Measurements from ENCODE around the gene MYO3B. TPM values are rescaled to one million over a fixed set of nuclear protein-coding genes. Genes with fewer than 3 reads are reported as not detected.

Gene MYO3B
- total and polyA plus RNA-seq, 2 of the 8 experiments (the other 6 are each of a cell fraction or from before 2014, with no cell fraction given) = 0.17 to 0.19 TPM

DNA sequence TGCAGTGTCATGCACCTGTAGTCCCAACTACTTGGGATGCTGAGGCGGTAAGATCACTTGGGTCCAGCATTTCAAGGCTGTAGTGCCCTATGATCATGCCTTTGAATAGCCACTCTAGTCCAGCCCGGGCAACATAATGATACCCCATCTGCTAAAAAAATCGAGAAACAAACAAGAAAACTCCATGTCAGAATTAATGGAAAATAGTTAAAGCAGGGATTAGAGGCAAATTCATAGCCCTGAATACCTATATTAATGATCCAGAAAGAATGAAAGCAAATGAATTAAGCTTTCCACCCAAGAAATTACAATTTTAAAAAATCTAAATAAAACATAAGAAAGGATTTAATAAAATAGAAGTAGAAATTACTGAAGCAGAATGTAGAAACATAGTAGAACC lies 143.0 kb downstream of the MYO3B start (continued):
- TF ChIP-seq, protein P1, sequence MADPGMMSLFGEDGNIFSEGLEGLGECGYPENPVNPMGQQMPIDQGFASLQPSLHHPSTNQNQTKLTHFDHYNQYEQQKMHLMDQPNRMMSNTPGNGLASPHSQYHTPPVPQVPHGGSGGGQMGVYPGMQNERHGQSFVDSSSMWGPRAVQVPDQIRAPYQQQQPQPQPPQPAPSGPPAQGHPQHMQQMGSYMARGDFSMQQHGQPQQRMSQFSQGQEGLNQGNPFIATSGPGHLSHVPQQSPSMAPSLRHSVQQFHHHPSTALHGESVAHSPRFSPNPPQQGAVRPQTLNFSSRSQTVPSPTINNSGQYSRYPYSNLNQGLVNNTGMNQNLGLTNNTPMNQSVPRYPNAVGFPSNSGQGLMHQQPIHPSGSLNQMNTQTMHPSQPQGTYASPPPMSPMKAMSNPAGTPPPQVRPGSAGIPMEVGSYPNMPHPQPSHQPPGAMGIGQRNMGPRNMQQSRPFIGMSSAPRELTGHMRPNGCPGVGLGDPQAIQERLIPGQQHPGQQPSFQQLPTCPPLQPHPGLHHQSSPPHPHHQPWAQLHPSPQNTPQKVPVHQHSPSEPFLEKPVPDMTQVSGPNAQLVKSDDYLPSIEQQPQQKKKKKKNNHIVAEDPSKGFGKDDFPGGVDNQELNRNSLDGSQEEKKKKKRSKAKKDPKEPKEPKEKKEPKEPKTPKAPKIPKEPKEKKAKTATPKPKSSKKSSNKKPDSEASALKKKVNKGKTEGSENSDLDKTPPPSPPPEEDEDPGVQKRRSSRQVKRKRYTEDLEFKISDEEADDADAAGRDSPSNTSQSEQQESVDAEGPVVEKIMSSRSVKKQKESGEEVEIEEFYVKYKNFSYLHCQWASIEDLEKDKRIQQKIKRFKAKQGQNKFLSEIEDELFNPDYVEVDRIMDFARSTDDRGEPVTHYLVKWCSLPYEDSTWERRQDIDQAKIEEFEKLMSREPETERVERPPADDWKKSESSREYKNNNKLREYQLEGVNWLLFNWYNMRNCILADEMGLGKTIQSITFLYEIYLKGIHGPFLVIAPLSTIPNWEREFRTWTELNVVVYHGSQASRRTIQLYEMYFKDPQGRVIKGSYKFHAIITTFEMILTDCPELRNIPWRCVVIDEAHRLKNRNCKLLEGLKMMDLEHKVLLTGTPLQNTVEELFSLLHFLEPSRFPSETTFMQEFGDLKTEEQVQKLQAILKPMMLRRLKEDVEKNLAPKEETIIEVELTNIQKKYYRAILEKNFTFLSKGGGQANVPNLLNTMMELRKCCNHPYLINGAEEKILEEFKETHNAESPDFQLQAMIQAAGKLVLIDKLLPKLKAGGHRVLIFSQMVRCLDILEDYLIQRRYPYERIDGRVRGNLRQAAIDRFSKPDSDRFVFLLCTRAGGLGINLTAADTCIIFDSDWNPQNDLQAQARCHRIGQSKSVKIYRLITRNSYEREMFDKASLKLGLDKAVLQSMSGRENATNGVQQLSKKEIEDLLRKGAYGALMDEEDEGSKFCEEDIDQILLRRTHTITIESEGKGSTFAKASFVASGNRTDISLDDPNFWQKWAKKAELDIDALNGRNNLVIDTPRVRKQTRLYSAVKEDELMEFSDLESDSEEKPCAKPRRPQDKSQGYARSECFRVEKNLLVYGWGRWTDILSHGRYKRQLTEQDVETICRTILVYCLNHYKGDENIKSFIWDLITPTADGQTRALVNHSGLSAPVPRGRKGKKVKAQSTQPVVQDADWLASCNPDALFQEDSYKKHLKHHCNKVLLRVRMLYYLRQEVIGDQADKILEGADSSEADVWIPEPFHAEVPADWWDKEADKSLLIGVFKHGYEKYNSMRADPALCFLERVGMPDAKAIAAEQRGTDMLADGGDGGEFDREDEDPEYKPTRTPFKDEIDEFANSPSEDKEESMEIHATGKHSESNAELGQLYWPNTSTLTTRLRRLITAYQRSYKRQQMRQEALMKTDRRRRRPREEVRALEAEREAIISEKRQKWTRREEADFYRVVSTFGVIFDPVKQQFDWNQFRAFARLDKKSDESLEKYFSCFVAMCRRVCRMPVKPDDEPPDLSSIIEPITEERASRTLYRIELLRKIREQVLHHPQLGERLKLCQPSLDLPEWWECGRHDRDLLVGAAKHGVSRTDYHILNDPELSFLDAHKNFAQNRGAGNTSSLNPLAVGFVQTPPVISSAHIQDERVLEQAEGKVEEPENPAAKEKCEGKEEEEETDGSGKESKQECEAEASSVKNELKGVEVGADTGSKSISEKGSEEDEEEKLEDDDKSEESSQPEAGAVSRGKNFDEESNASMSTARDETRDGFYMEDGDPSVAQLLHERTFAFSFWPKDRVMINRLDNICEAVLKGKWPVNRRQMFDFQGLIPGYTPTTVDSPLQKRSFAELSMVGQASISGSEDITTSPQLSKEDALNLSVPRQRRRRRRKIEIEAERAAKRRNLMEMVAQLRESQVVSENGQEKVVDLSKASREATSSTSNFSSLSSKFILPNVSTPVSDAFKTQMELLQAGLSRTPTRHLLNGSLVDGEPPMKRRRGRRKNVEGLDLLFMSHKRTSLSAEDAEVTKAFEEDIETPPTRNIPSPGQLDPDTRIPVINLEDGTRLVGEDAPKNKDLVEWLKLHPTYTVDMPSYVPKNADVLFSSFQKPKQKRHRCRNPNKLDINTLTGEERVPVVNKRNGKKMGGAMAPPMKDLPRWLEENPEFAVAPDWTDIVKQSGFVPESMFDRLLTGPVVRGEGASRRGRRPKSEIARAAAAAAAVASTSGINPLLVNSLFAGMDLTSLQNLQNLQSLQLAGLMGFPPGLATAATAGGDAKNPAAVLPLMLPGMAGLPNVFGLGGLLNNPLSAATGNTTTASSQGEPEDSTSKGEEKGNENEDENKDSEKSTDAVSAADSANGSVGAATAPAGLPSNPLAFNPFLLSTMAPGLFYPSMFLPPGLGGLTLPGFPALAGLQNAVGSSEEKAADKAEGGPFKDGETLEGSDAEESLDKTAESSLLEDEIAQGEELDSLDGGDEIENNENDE (IDR thresholded peaks at IDR 0.05; ENCODE audit: insufficient replicate concordance, low read length) = no peak
- TF ChIP-seq SP1 (IDR thresholded peaks at IDR 0.05; ENCODE audit: low read depth, low read length) = no peak
- no peak for TF ChIP-seq PHF8 (conservative IDR thresholded peaks at IDR 0.05; ENCODE audit: low read depth, low read length)
- no peak for TF ChIP-seq CREB1 (IDR thresholded peaks at IDR 0.05)
- no peak for TF ChIP-seq SIX5 (IDR thresholded peaks at IDR 0.05; ENCODE audit: low read depth, low read length)
- TF ChIP-seq, protein P2, sequence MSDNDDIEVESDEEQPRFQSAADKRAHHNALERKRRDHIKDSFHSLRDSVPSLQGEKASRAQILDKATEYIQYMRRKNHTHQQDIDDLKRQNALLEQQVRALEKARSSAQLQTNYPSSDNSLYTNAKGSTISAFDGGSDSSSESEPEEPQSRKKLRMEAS (IDR thresholded peaks at IDR 0.05) = no peak
- TF ChIP-seq YY1 (IDR thresholded peaks at IDR 0.05; ENCODE audit: low read depth, low read length) = no peak
